IPS DF 6.9 (cell line): Measurements from ENCODE around the gene CMBL.

Experiments
- DNase-seq: peaks from one replicate; pipeline ENCODE4 v3.0.0-alpha.2; 2013; ENCODE audit warnings: low read depth, low spot score
- H3K27ac ChIP-seq: one replicate; pipeline ENCODE4 v1.5.1; 2013; ENCODE audit warnings: low read length, control low read depth
- H3K27me3 ChIP-seq: 2 replicates; pipeline ENCODE4 v1.6.1; 2013; ENCODE audit warnings: mild to moderate bottlenecking, low read length; ENCODE audit not compliant: control insufficient read depth, insufficient read depth
- H3K36me3 ChIP-seq: 2 replicates; pipeline ENCODE4 v1.6.1; 2013; ENCODE audit warnings: low read length; ENCODE audit not compliant: control insufficient read depth, insufficient read depth
- H3K4me1 ChIP-seq: 2 replicates; pipeline ENCODE4 v1.6.1; 2013; ENCODE audit warnings: low read length; ENCODE audit not compliant: control insufficient read depth, insufficient read depth
- H3K4me3 ChIP-seq: 2 replicates; pipeline ENCODE4 v1.5.1; 2013; ENCODE audit warnings: mild to moderate bottlenecking, low read length
- H3K9me3 ChIP-seq: 2 replicates; pipeline ENCODE4 v1.6.1; 2013; ENCODE audit warnings: low read length, inconsistent platforms; ENCODE audit not compliant: control insufficient read depth, insufficient read depth
- WGBS: extraction: QIAGEN DNeasy Blood & Tissue Kit; methylation state at CpG from one replicate; pipeline ENCODE4 v1.1.7; 2013; ENCODE audit warnings: mixed read lengths, missing lambda C conversion rate; ENCODE audit not compliant: insufficient read length, insufficient coverage; 5-methylcytosine and 5-hydroxymethylcytosine counted together

CMBL gene

GRCh38 chr5:10308844-10309243 lies 1.1 kb upstream of the CMBL start:
- Histone ChIP-seq H3K27ac (no peak overlapping the region), H3K9me3 (no peaks in the 10 kb centered on the region), H3K36me3 (no peaks in the 10 kb centered on the region), H3K27me3 (no peaks in the 10 kb centered on the region), H3K4me3 (no peak overlapping the region), H3K4me1 (0 out of 2 replicates have a peak, but pooled peaks cover 1% of the 10 kb centered on the region)
- no peak for DNase-seq
- WGBS = no CpG with 5 or more reads among the region's 6 CpGs

GRCh38 chr5:10306806-10307205 lies 896 bp downstream of the CMBL start:
- Histone ChIP-seq H3K27me3 (no peaks in the 10 kb centered on the region), H3K27ac (no peak overlapping the region), H3K36me3 (no peaks in the 10 kb centered on the region), H3K9me3 (no peaks in the 10 kb centered on the region), H3K4me3 (no peak overlapping the region; the same call in 1 of the 2 replicates), H3K4me1 (0 out of 2 replicates have a peak, but pooled peaks cover 1% of the 10 kb centered on the region)
- no peak for DNase-seq
- WGBS = no CpG with 5 or more reads among the region's 8 CpGs

GRCh38 chr5:10306114-10306513 lies 1.6 kb downstream of the CMBL start:
- Histone ChIP-seq H3K4me1 (0 out of 2 replicates have a peak, but pooled peaks cover 1% of the 10 kb centered on the region), H3K27me3 (no peaks in the 10 kb centered on the region), H3K4me3 (no peak overlapping the region), H3K36me3 (no peaks in the 10 kb centered on the region), H3K9me3 (no peaks in the 10 kb centered on the region), H3K27ac (no peak overlapping the region)
- no CpG with 5 or more reads among the region's 5 CpGs for WGBS
- DNase-seq = no peak

- no peak for DNase-seq
- Histone ChIP-seq H3K36me3 (0 out of 2 replicates have a peak, but pooled peaks cover under 1% of the 10 kb centered on the region), H3K27me3 (no peaks in the 10 kb centered on the region), H3K4me3 (no peak overlapping the region), H3K9me3 (no peaks in the 10 kb centered on the region), H3K27ac (no peak overlapping the region), H3K4me1 (0 out of 2 replicates have a peak, but pooled peaks cover 1% of the 10 kb centered on the region)
- WGBS = no CpG with 5 or more reads among the region's 5 CpGs
These were observed 2.8 kb downstream of the CMBL start for GRCh38 chr5:10304932-10305331.

- Histone ChIP-seq H3K27ac (no peak overlapping the region), H3K4me1 (0 out of 2 replicates have a peak, but pooled peaks cover 1% of the 10 kb centered on the region), H3K9me3 (no peaks in the 10 kb centered on the region), H3K27me3 (no peaks in the 10 kb centered on the region), H3K4me3 (no peak overlapping the region), H3K36me3 (0 out of 2 replicates have a peak, but pooled peaks cover 2% of the 10 kb centered on the region)
- no peak for DNase-seq
- no CpG with 5 or more reads among the region's 5 CpGs for WGBS
These were observed 4.0 kb downstream of the CMBL start for GRCh38 chr5:10303699-10304170.

- no peak for DNase-seq
- no CpG with 5 or more reads among the region's 2 CpGs for WGBS
- H3K27ac ChIP-seq = no peak overlapping the region
- H3K4me1 ChIP-seq = 0 out of 2 replicates have a peak, but pooled peaks cover 1% of the 10 kb centered on the region
- H3K9me3 ChIP-seq = no peaks in the 10 kb centered on the region
- H3K36me3 ChIP-seq = 0 out of 2 replicates have a peak, but pooled peaks cover 2% of the 10 kb centered on the region
- no peak overlapping the region for H3K4me3 ChIP-seq
- no peaks in the 10 kb centered on the region for H3K27me3 ChIP-seq
These were observed 4.5 kb downstream of the CMBL start for GRCh38 chr5:10303201-10303600.

- Histone ChIP-seq H3K4me1 (0 out of 2 replicates have a peak, but pooled peaks cover 1% of the 10 kb centered on the region), H3K9me3 (no peaks in the 10 kb centered on the region), H3K27me3 (no peaks in the 10 kb centered on the region), H3K4me3 (no peak overlapping the region), H3K27ac (no peak overlapping the region), H3K36me3 (0 out of 2 replicates have a peak, but pooled peaks cover 2% of the 10 kb centered on the region)
- no CpG with 5 or more reads among the region's 11 CpGs for WGBS
- DNase-seq = no peak
These were observed 5.7 kb downstream of the CMBL start for GRCh38 chr5:10301842-10302610.

GRCh38 chr5:10301266-10301665 lies 6.4 kb downstream of the CMBL start:
- H3K27me3 ChIP-seq = no peaks in the 10 kb centered on the region
- no CpG with 5 or more reads among the region's 7 CpGs for WGBS
- no peak overlapping the region for H3K27ac ChIP-seq
- H3K9me3 ChIP-seq = no peaks in the 10 kb centered on the region
- no peak overlapping the region for H3K4me3 ChIP-seq
- 0 out of 2 replicates have a peak, but pooled peaks cover 2% of the 10 kb centered on the region for H3K36me3 ChIP-seq
- DNase-seq = no peak
- 0 out of 2 replicates have a peak, but pooled peaks cover 1% of the 10 kb centered on the region for H3K4me1 ChIP-seq

GRCh38 chr5:10300246-10300645 lies 7.5 kb downstream of the CMBL start:
- H3K4me3 ChIP-seq = no peak overlapping the region
- no peak for DNase-seq
- H3K27me3 ChIP-seq = no peaks in the 10 kb centered on the region
- H3K36me3 ChIP-seq = 0 out of 2 replicates have a peak, but pooled peaks cover 2% of the 10 kb centered on the region
- no CpG with 5 or more reads among the region's 5 CpGs for WGBS
- no peaks in the 10 kb centered on the region for H3K4me1 ChIP-seq
- H3K27ac ChIP-seq = no peak overlapping the region
- no peaks in the 10 kb centered on the region for H3K9me3 ChIP-seq

GRCh38 chr5:10297646-10298204 lies 10.0 kb downstream of the CMBL start:
- no CpG with 5 or more reads among the region's 14 CpGs for WGBS
- H3K27ac ChIP-seq = no peak overlapping the region
- no peaks in the 10 kb centered on the region for H3K27me3 ChIP-seq

More at GRCh38 chr5:10297646-10298204, 10.0 kb downstream of the CMBL start:
- H3K4me1 ChIP-seq = no peaks in the 10 kb centered on the region
- no peak for DNase-seq
- no peak overlapping the region for H3K4me3 ChIP-seq
- no peaks in the 10 kb centered on the region for H3K9me3 ChIP-seq
- H3K36me3 ChIP-seq = 0 out of 2 replicates have a peak, but pooled peaks cover 2% of the 10 kb centered on the region
